WTC11 (cell line): ENCODE data around the gene NECAB2.

ENCODE experiments used
- TF ChIP-seq, protein P1 (sequence below): sonication (generic); formaldehyde crosslinking; IDR thresholded peaks from 2 replicates; pipeline ENCODE4 v1.8.0; 2022; ENCODE audit warnings: mild to moderate bottlenecking, missing genetic modification reagents
- TF ChIP-seq, protein P2 (sequence below): fragments of 250-450 bp; sonication (Bioruptor Pico); IDR thresholded peaks from 2 replicates; pipeline ENCODE4 v1.8.0; 2021; ENCODE audit warnings: mild to moderate bottlenecking
- TF ChIP-seq, protein P3 (sequence below): sonication (generic); formaldehyde crosslinking; IDR thresholded peaks from 2 replicates; pipeline ENCODE4 v1.8.1; 2022; ENCODE audit warnings: low read depth, missing genetic modification reagents, borderline replicate concordance
- TF ChIP-seq, protein P4 (sequence below): fragments of 200-600 bp; IDR thresholded peaks from 2 replicates; pipeline ENCODE4 v1.8.0; 2022; ENCODE audit warnings: antibody characterized with exemption
- TF ChIP-seq, protein P5 (sequence below): sonication (generic); formaldehyde crosslinking; conservative IDR thresholded peaks from 2 replicates; pipeline ENCODE4 v1.8.1; 2022; ENCODE audit warnings: mild to moderate bottlenecking, missing genetic modification reagents
- TF ChIP-seq, protein P6 (sequence below): sonication (generic); formaldehyde crosslinking; IDR thresholded peaks from 2 replicates; pipeline ENCODE4 v1.8.1; 2023; ENCODE audit warnings: mild to moderate bottlenecking, missing genetic modification reagents, moderate library complexity

DNA sequence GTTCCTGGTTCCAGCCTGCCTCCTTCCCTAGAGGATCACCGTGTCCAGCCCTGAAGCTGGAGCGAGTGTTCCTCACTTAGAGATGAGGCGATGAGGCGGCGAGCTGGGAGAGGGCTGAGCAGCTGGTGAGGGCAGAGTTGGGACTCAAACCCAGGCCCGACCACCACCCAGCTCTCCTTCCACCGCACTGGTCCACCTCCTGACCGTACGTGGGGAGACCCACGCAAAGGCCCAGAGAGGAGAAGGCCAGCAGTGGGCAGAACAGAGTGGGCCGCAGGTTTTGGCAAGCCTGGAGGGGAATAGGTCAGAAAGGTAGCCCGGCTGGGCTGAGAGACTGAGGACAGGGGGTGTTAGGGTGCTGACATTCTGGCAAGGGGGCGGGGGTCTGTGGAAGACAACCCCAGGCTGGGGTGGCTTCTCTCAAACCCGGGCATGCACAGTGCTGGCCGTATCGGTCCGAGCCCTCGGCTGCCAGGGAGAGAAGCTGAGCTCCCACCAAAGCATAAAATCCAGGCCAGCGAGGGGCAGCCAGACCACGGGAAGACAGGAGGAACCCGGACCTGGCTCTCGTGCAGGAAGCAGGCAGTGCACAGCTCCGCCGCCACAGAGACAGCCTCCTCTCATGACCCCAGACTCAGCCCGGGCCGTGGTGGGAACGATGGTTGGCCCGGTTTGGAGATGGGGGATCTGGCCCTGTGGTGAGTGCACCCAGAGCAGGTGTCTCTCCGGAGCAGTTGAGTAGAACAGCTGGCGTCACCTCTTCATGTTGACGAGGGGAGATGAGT lies 44.3 kb upstream of the NECAB2 start:
- TF ChIP-seq, protein P1, sequence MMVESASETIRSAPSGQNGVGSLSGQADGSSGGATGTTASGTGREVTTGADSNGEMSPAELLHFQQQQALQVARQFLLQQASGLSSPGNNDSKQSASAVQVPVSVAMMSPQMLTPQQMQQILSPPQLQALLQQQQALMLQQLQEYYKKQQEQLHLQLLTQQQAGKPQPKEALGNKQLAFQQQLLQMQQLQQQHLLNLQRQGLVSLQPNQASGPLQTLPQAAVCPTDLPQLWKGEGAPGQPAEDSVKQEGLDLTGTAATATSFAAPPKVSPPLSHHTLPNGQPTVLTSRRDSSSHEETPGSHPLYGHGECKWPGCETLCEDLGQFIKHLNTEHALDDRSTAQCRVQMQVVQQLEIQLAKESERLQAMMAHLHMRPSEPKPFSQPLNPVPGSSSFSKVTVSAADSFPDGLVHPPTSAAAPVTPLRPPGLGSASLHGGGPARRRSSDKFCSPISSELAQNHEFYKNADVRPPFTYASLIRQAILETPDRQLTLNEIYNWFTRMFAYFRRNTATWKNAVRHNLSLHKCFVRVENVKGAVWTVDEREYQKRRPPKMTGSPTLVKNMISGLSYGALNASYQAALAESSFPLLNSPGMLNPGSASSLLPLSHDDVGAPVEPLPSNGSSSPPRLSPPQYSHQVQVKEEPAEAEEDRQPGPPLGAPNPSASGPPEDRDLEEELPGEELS (CRISPR knock-in tag) = no peak
- TF ChIP-seq, protein P2, sequence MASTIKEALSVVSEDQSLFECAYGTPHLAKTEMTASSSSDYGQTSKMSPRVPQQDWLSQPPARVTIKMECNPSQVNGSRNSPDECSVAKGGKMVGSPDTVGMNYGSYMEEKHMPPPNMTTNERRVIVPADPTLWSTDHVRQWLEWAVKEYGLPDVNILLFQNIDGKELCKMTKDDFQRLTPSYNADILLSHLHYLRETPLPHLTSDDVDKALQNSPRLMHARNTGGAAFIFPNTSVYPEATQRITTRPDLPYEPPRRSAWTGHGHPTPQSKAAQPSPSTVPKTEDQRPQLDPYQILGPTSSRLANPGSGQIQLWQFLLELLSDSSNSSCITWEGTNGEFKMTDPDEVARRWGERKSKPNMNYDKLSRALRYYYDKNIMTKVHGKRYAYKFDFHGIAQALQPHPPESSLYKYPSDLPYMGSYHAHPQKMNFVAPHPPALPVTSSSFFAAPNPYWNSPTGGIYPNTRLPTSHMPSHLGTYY (CRISPR knock-in tag) = no peak
- TF ChIP-seq, protein P3, sequence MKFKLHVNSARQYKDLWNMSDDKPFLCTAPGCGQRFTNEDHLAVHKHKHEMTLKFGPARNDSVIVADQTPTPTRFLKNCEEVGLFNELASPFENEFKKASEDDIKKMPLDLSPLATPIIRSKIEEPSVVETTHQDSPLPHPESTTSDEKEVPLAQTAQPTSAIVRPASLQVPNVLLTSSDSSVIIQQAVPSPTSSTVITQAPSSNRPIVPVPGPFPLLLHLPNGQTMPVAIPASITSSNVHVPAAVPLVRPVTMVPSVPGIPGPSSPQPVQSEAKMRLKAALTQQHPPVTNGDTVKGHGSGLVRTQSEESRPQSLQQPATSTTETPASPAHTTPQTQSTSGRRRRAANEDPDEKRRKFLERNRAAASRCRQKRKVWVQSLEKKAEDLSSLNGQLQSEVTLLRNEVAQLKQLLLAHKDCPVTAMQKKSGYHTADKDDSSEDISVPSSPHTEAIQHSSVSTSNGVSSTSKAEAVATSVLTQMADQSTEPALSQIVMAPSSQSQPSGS = no peak
- TF ChIP-seq, protein P4, sequence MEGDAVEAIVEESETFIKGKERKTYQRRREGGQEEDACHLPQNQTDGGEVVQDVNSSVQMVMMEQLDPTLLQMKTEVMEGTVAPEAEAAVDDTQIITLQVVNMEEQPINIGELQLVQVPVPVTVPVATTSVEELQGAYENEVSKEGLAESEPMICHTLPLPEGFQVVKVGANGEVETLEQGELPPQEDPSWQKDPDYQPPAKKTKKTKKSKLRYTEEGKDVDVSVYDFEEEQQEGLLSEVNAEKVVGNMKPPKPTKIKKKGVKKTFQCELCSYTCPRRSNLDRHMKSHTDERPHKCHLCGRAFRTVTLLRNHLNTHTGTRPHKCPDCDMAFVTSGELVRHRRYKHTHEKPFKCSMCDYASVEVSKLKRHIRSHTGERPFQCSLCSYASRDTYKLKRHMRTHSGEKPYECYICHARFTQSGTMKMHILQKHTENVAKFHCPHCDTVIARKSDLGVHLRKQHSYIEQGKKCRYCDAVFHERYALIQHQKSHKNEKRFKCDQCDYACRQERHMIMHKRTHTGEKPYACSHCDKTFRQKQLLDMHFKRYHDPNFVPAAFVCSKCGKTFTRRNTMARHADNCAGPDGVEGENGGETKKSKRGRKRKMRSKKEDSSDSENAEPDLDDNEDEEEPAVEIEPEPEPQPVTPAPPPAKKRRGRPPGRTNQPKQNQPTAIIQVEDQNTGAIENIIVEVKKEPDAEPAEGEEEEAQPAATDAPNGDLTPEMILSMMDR = no peak
- TF ChIP-seq, protein P5, sequence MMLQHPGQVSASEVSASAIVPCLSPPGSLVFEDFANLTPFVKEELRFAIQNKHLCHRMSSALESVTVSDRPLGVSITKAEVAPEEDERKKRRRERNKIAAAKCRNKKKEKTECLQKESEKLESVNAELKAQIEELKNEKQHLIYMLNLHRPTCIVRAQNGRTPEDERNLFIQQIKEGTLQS (CRISPR knock-in tag) = no peak
- TF ChIP-seq, protein P6, sequence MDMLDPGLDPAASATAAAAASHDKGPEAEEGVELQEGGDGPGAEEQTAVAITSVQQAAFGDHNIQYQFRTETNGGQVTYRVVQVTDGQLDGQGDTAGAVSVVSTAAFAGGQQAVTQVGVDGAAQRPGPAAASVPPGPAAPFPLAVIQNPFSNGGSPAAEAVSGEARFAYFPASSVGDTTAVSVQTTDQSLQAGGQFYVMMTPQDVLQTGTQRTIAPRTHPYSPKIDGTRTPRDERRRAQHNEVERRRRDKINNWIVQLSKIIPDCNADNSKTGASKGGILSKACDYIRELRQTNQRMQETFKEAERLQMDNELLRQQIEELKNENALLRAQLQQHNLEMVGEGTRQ (CRISPR knock-in tag) = no peak
